Endothelial cell of umbilical vein (primary cell): ENCODE data around the gene GRID1. TPM values are rescaled to one million over a fixed set of nuclear protein-coding genes. Genes with fewer than 3 reads are reported as not detected.

Experiments used
- BruUV-seq: library from RNA; stranded (reverse); fragments of 400-500 nt; replicated peaks from 2 replicates; lab custom pipeline; 2021; lab: Mats Ljungman, UMichigan
- CTCF ChIA-PET: fragments of 300-600, 350-600 bp; sonication (Branson Sonifier 250); formaldehyde crosslinking; loops from one replicate; lab custom pipeline; 2021; ENCODE audit warnings: antibody characterized with exemption, inconsistent platforms; lab: Charles Lee
- POLR2A ChIA-PET: fragments of 300-600, 350-600 bp; sonication (Branson Sonifier 250); formaldehyde crosslinking; loops from one replicate; lab custom pipeline; 2021; ENCODE audit warnings: antibody characterized with exemption, inconsistent platforms; lab: Charles Lee
- DNase-seq: peaks from one replicate; pipeline ENCODE4 v3.0.0-alpha.2; 2011; ENCODE audit warnings: low read depth, low spot score
- FAIRE-seq: peaks from 2 replicates; lab custom pipeline; 2011; peaks lifted over from hg19 to GRCh38; lab: Jason Lieb, UNC
- H2AFZ ChIP-seq: 2 replicates; pipeline ENCODE4 v1.6.0; 2012; ENCODE audit warnings: low read depth, low read length, control low read depth, inconsistent platforms
- H3K27ac ChIP-seq: 2 replicates; pipeline ENCODE4 v1.5.1; 2011; ENCODE audit warnings: low read depth, mild to moderate bottlenecking, control low read depth, low read length, moderate library complexity; ENCODE audit not compliant: insufficient read depth
- H3K27me3 ChIP-seq, 2 experiments: 2 replicates each; pipeline versions ENCODE4 v1.6.0 to v1.6.1; 2011; ENCODE audit warnings: low read length in 2 of 2, mixed read lengths in 1 of 2; ENCODE audit not compliant: control insufficient read depth in 2 of 2, insufficient read depth in 2 of 2
- H3K36me3 ChIP-seq, 2 experiments: 2 replicates in 1 of 2; 3 replicates in 1 of 2; pipeline ENCODE4 v1.5.1; 2011; ENCODE audit warnings: low read length in 2 of 2, mild to moderate bottlenecking in 1 of 2, moderate library complexity in 1 of 2; ENCODE audit not compliant: control insufficient read depth in 2 of 2, insufficient read depth in 2 of 2; ENCODE audit errors: extremely low read depth in 1 of 2
- H3K4me1 ChIP-seq: 3 replicates; pipeline ENCODE4 v1.5.1; 2011; ENCODE audit warnings: mild to moderate bottlenecking, low read length; ENCODE audit not compliant: control insufficient read depth, insufficient read depth; ENCODE audit errors: extremely low read depth
- H3K4me2 ChIP-seq: 2 replicates; pipeline ENCODE4 v1.6.1; 2011; ENCODE audit warnings: low read length, control low read depth, mixed read lengths; ENCODE audit not compliant: insufficient read depth
- H3K4me3 ChIP-seq, 3 experiments: fragments of 200-600 bp in 1 of 3; sonication (generic), shearing (Covaris generic) in 1 of 3; replicated peaks in 1 of 3; 2 replicates each; pipeline ENCODE4 v1.5.1; 2011 to 2016; ENCODE audit warnings: control low read depth in 3 of 3, low read length in 3 of 3, mild to moderate bottlenecking in 2 of 3, inconsistent platforms in 1 of 3, low read depth in 1 of 3, moderate library complexity in 1 of 3; ENCODE audit not compliant: insufficient read depth in 1 of 3
- H3K79me2 ChIP-seq: 2 replicates; pipeline ENCODE4 v1.6.0; 2012; ENCODE audit warnings: low read length, inconsistent platforms; ENCODE audit not compliant: control insufficient read depth, insufficient read depth
- H3K9ac ChIP-seq: replicated peaks from 2 replicates; pipeline ENCODE3; 2011; ENCODE audit warnings: low read length, control low read depth; ENCODE audit not compliant: insufficient read depth; ENCODE audit errors: extremely low read depth
- H3K9me1 ChIP-seq: replicated peaks from 3 replicates; pipeline ENCODE4 v1.6.0; 2011; ENCODE audit warnings: mild to moderate bottlenecking, low read length; ENCODE audit not compliant: control insufficient read depth, insufficient read depth; ENCODE audit errors: extremely low read depth
- H3K9me3 ChIP-seq: replicated peaks from 2 replicates; pipeline ENCODE4 v1.5.1; 2012; ENCODE audit warnings: low read length, inconsistent platforms; ENCODE audit not compliant: control insufficient read depth, insufficient read depth
- H4K20me1 ChIP-seq: replicated peaks from 2 replicates; pipeline ENCODE3; 2011; ENCODE audit warnings: mild to moderate bottlenecking, low read length; ENCODE audit not compliant: control insufficient read depth, insufficient read depth; ENCODE audit errors: extremely low read depth
- JUN ChIP-seq: IDR thresholded peaks from 2 replicates; pipeline ENCODE4 v1.6.1; 2011; ENCODE audit warnings: borderline replicate concordance, low read depth; ENCODE audit not compliant: insufficient read length, insufficient read depth
- POLR2A ChIP-seq: IDR thresholded peaks from 2 replicates; pipeline ENCODE4 v1.6.1; 2012; ENCODE audit warnings: low read depth, mild to moderate bottlenecking, control low read depth, low read length
- dilution Hi-C: fragments of 300-500 bp; cut with MboI; formaldehyde crosslinking; loops from one replicate; pipeline ENCODE4 v1.15.0; 2019; ENCODE audit warnings: low sequenced_read_pairs; ENCODE audit not compliant: extremely low pct_ligation_motif_present
- intact Hi-C: fragments of 100-400 bp; cut with micrococcal nuclease; formaldehyde crosslinking; loops from one replicate; pipeline ENCODE4 v1.10.0; 2022
- polyA plus RNA-seq, 4 experiments: library from polyadenylated mRNA; depleted of rRNA in 3 of 4; stranded (reverse) in 3 of 4; unstranded in 1 of 4; fragments of >200 nt; gene quantifications; 2 replicates each; pipeline versions ENCODE4 v1.2.1 to v1.2.3, GENCODE V29; 2011 to 2012; ENCODE audit warnings: missing spikeins in 1 of 4
- total RNA-seq: library from RNA; stranded (reverse); gene quantifications from 2 replicates; pipeline ENCODE4 v1.2.3, GENCODE V29; 2021
- TF ChIP-seq, protein P1 (sequence below), 2 donors: IDR thresholded peaks; 1 replicate in 1 of 2; 2 replicates in 1 of 2; pipeline ENCODE4 v1.5.1; 2011; ENCODE audit warnings: low read length in 2 of 2, mild to moderate bottlenecking in 2 of 2, moderate library complexity in 2 of 2, control low read depth in 1 of 2, inconsistent platforms in 1 of 2, low read depth in 1 of 2; ENCODE audit not compliant: insufficient read depth in 1 of 2; ENCODE audit errors: extremely low read depth in 1 of 2
- TF ChIP-seq, protein P2 (sequence below): IDR thresholded peaks from 2 replicates; pipeline ENCODE4 v1.6.1; 2011; ENCODE audit not compliant: insufficient read depth, insufficient read length

GRID1 gene
- total and polyA plus RNA-seq, 2 donors (not counting 3 experiments of a cell fraction or from before 2014, with no cell fraction given): not detected

DNA sequence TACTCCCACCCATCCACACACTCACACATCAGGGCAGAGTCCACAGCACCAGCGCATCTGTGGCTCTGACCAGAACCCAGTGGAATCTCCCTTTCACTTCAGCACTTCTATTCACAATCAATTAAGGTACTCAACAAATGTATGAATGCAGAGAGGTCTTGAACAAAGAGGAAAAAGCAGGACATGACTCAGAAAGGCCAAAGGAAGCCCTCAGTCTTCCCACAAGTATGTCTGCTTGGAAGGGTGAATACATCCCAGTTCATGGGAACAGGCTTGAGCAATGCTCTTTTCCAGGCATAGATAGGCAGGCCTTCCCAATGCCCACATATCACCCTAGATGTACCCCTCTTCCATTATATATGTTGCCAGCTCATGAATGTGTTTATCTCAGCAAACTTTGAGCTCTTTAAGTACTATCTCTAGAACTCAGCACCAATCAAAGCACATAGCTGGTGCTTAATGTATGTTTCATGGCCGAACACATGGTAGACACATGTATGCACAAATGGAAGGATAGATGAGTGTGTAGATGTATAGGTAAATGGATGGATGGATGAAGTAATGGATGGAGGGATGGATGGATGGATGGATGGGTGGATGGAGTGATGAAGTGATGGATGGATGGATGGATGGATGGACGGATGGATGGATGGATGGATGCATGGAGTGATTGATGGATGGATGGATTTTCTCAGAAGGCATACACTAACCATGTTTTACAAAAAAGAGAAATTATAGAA, 507.6 kb downstream of the GRID1 start:
- Histone ChIP-seq H4K20me1 (no peaks in the 10 kb centered on the region), H2AFZ (no peak overlapping the region), H3K9me3 (no peaks in the 10 kb centered on the region), H3K9ac (no peak overlapping the region), H3K9me1 (no peaks in the 10 kb centered on the region), H3K27ac (no peak overlapping the region), H3K4me2 (no peak overlapping the region), H3K79me2 (no peaks in the 10 kb centered on the region), H3K4me3 (no peak overlapping the region), H3K27me3 (no peaks in the 10 kb centered on the region), H3K36me3 (no peaks in the 10 kb centered on the region), H3K4me1 (no peaks in the 10 kb centered on the region)
- ChIA-PET POLR2A (no interaction called here), CTCF (no interaction called here)
- DNase-seq (no peak), FAIRE-seq (no peak)
- intact Hi-C loops (no loop called here), dilution Hi-C loops (no loop called here)
- TF ChIP-seq, protein P1, sequence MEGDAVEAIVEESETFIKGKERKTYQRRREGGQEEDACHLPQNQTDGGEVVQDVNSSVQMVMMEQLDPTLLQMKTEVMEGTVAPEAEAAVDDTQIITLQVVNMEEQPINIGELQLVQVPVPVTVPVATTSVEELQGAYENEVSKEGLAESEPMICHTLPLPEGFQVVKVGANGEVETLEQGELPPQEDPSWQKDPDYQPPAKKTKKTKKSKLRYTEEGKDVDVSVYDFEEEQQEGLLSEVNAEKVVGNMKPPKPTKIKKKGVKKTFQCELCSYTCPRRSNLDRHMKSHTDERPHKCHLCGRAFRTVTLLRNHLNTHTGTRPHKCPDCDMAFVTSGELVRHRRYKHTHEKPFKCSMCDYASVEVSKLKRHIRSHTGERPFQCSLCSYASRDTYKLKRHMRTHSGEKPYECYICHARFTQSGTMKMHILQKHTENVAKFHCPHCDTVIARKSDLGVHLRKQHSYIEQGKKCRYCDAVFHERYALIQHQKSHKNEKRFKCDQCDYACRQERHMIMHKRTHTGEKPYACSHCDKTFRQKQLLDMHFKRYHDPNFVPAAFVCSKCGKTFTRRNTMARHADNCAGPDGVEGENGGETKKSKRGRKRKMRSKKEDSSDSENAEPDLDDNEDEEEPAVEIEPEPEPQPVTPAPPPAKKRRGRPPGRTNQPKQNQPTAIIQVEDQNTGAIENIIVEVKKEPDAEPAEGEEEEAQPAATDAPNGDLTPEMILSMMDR (IDR thresholded peaks at IDR 0.05; ENCODE audit: extremely low read depth in 1 of 2, insufficient read depth in 1 of 2, low read depth in 1 of 2, low read length in 2 of 2): no peak
- TF ChIP-seq, protein P2, sequence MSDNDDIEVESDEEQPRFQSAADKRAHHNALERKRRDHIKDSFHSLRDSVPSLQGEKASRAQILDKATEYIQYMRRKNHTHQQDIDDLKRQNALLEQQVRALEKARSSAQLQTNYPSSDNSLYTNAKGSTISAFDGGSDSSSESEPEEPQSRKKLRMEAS: no peak
- no peak for TF ChIP-seq JUN
- BruUV-seq: no TSS peak

DNA sequence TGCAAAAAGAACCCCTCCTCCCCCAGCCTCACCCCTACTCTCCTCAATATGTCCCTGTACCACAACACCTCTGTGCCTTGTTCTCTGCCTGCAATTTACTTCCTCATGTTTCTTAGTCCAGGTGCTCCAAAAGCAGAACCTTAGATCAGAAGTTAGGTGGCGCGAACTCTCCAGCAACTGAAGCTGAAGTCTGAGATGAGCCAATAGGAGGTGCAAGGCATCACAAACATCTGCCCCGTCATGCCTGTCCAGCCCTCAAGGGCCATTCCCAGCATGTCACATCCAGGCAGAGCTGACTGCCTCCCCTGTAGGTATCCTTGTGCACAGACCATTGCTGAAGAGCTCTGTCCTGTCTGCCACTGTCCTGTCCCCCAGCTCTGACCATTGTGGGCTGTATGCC, 508.8 kb downstream of the GRID1 start:
- dilution Hi-C loops: no loop called here
- Histone ChIP-seq H3K27me3 (no peaks in the 10 kb centered on the region), H3K79me2 (no peaks in the 10 kb centered on the region), H3K4me1 (no peaks in the 10 kb centered on the region), H3K9me3 (no peaks in the 10 kb centered on the region), H3K4me2 (no peak overlapping the region), H4K20me1 (no peaks in the 10 kb centered on the region), H3K27ac (no peak overlapping the region), H3K36me3 (no peaks in the 10 kb centered on the region), H3K4me3 (no peak overlapping the region), H2AFZ (no peak overlapping the region), H3K9me1 (no peaks in the 10 kb centered on the region), H3K9ac (no peak overlapping the region)
- DNase-seq (no peak), FAIRE-seq (no peak)
- no TSS peak for BruUV-seq
- ChIA-PET CTCF (no interaction called here), POLR2A (no interaction called here)
- intact Hi-C loops: no loop called here
- no peak for TF ChIP-seq POLR2A
